HepG2 (cell line): Measurements from ENCODE around the gene C1orf198. TPM values are rescaled to one million over a fixed set of nuclear protein-coding genes. Genes with fewer than 3 reads are reported as not detected.

ENCODE experiments used
- ATAC-seq: fragments of 200-7000 bp; cut with Tn5 transposase; 3 replicates; pipeline ENCODE4 v1.9.1; 2020; ENCODE audit warnings: mild to moderate bottlenecking, moderate library complexity
- BruUV-seq: library from RNA; stranded (reverse); fragments of 400-500 nt; replicated peaks from 2 replicates; lab custom pipeline; 2021; lab: Mats Ljungman, UMichigan
- CTCF ChIA-PET: fragments of 300-600 bp; formaldehyde crosslinking; extraction: SDS; loops from one replicate; lab custom pipeline; 2021; ENCODE audit warnings: low total read pairs, inconsistent platforms, low intra/inter-chr PET ratio; lab: Yijun Ruan, JAX
- POLR2A ChIA-PET: fragments of 350-600 bp; sonication (Branson Sonifier 250); formaldehyde crosslinking; loops from one replicate; lab custom pipeline; 2020; ENCODE audit warnings: antibody characterized with exemption, inconsistent platforms; lab: Yijun Ruan, JAX
- DNase-seq: peaks from one replicate; pipeline ENCODE4 v3.0.0-alpha.2; 2015; ENCODE audit warnings: low spot score
- FAIRE-seq: peaks from 3 replicates; lab custom pipeline; 2011; peaks lifted over from hg19 to GRCh38; lab: Jason Lieb, UNC
- H2AFZ ChIP-seq: one replicate; pipeline ENCODE4 v1.6.1; 2011; ENCODE audit warnings: low read length, inconsistent platforms
- H3K27ac ChIP-seq: fragments of 300-600 bp; 3 replicates; pipeline ENCODE4 v1.8.0; 2011; ENCODE audit warnings: mixed run types, mild to moderate bottlenecking, mixed read lengths, low read length, inconsistent platforms; ENCODE audit not compliant: insufficient read depth; ENCODE audit errors: extremely low read length
- H3K27me3 ChIP-seq, 2 experiments: fragments of 200-600 bp in 1 of 2; 2 replicates in 1 of 2; 3 replicates in 1 of 2; pipeline versions ENCODE4 v1.6.0 to v1.8.0; 2011; ENCODE audit warnings: low read length in 2 of 2, mild to moderate bottlenecking in 2 of 2, moderate library complexity in 2 of 2, inconsistent platforms in 1 of 2; ENCODE audit not compliant: insufficient read depth in 2 of 2, control insufficient read depth in 1 of 2
- H3K36me3 ChIP-seq, 2 experiments: fragments of 200-600 bp in 1 of 2; replicated peaks in 1 of 2; 2 replicates in 1 of 2; 3 replicates in 1 of 2; pipeline versions ENCODE4 v1.5.1 to v1.8.0; 2011; ENCODE audit warnings: low read length in 2 of 2, inconsistent platforms in 1 of 2; ENCODE audit not compliant: insufficient read depth in 2 of 2, control insufficient read depth in 1 of 2
- H3K4me1 ChIP-seq: 2 replicates; pipeline ENCODE4 v1.5.1; 2012; ENCODE audit warnings: low read length, inconsistent platforms; ENCODE audit not compliant: insufficient read depth
- H3K4me2 ChIP-seq: 2 replicates; pipeline ENCODE4 v1.6.0; 2011; ENCODE audit warnings: low read depth, low read length, inconsistent platforms
- H3K4me3 ChIP-seq, 3 experiments: fragments of 200-600 bp in 1 of 3; sonication (generic), shearing (Covaris generic) in 1 of 3; replicated peaks in 1 of 3; 2 replicates each; pipeline ENCODE4 v1.5.1; 2011 to 2016; ENCODE audit warnings: low read length in 3 of 3, inconsistent platforms in 2 of 3, low read depth in 2 of 3, mild to moderate bottlenecking in 2 of 3, control low read depth in 1 of 3, mixed read lengths in 1 of 3; ENCODE audit not compliant: insufficient read depth in 1 of 3
- H3K79me2 ChIP-seq: one replicate; pipeline ENCODE4 v1.6.1; 2011; ENCODE audit warnings: low read length, inconsistent platforms; ENCODE audit not compliant: insufficient read depth
- H3K9ac ChIP-seq: 2 replicates; pipeline ENCODE4 v1.6.0; 2011; ENCODE audit warnings: mild to moderate bottlenecking, low read depth, low read length, inconsistent platforms; ENCODE audit not compliant: insufficient read depth
- H3K9me3 ChIP-seq: 2 replicates; pipeline ENCODE4 v1.5.1; 2012; ENCODE audit warnings: mild to moderate bottlenecking, low read length
- H4K20me1 ChIP-seq: 2 replicates; pipeline ENCODE4 v1.6.0; 2011; ENCODE audit warnings: inconsistent platforms, mild to moderate bottlenecking, low read length, moderate library complexity; ENCODE audit not compliant: insufficient read depth
- ATRX ChIP-seq: sonication (generic); formaldehyde crosslinking; IDR thresholded peaks from 2 replicates; pipeline ENCODE4 v1.4.0; 2020; ENCODE audit warnings: missing genetic modification reagents, borderline replicate concordance
- CHD2 ChIP-seq: IDR thresholded peaks from 2 replicates; pipeline ENCODE4 v1.6.1; 2011; ENCODE audit warnings: low read depth, low read length, improper control_type of control experiment
- DNMT1 ChIP-seq: sonication (generic); formaldehyde crosslinking; IDR thresholded peaks from 2 replicates; pipeline ENCODE4 v1.5.1; 2020; ENCODE audit warnings: mild to moderate bottlenecking, missing genetic modification reagents
- FOXK2 ChIP-seq: fragments of 450-650 bp; IDR thresholded peaks from 2 replicates; pipeline ENCODE4 v1.6.1; 2016
- GATAD1 ChIP-seq: IDR thresholded peaks from 2 replicates; pipeline ENCODE4 v1.6.1; 2016; ENCODE audit warnings: missing genetic modification reagents, missing compliant biosample characterization
- IRF1 ChIP-seq: sonication (generic); formaldehyde crosslinking; IDR thresholded peaks from 2 replicates; pipeline ENCODE4 v1.4.0; 2020; ENCODE audit warnings: low read depth, mild to moderate bottlenecking, missing genetic modification reagents
- KLF11 ChIP-seq: IDR thresholded peaks from 2 replicates; pipeline ENCODE4 v1.6.1; 2016; ENCODE audit warnings: missing compliant biosample characterization
- MTERF4 ChIP-seq: sonication (generic); formaldehyde crosslinking; IDR thresholded peaks from 2 replicates; pipeline ENCODE4 v1.8.0; 2023; ENCODE audit warnings: mild to moderate bottlenecking, missing genetic modification reagents
- NFKB2 ChIP-seq: sonication (generic); formaldehyde crosslinking; IDR thresholded peaks from 2 replicates; pipeline ENCODE4 v1.4.0; 2020; ENCODE audit warnings: missing genetic modification reagents, borderline replicate concordance
- RXRA ChIP-seq: sonication (generic); formaldehyde crosslinking; IDR thresholded peaks from 2 replicates; pipeline ENCODE4 v1.5.1; 2020; ENCODE audit warnings: missing genetic modification reagents
- SATB2 ChIP-seq: sonication (generic); formaldehyde crosslinking; IDR thresholded peaks from 2 replicates; pipeline ENCODE4 v1.5.0; 2020; ENCODE audit warnings: missing genetic modification reagents
- SIN3A ChIP-seq: IDR thresholded peaks from 2 replicates; pipeline ENCODE4 v1.6.1; 2011; ENCODE audit warnings: low read depth, mild to moderate bottlenecking, control low read depth, low read length, borderline replicate concordance
- SMARCE1 ChIP-seq: fragments of 450-650 bp; IDR thresholded peaks from 2 replicates; pipeline ENCODE4 v1.6.1; 2017; ENCODE audit warnings: borderline replicate concordance
- ZBTB33 ChIP-seq: sonication (generic); formaldehyde crosslinking; IDR thresholded peaks from 2 replicates; pipeline ENCODE4 v1.4.0; 2020; ENCODE audit warnings: missing genetic modification reagents
- ZFP36L2 ChIP-seq: sonication (generic); formaldehyde crosslinking; IDR thresholded peaks from 2 replicates; pipeline ENCODE4 v1.4.0; 2020; ENCODE audit warnings: missing genetic modification reagents
- WGBS: methylation state at CpG from one replicate; pipeline ENCODE4 v1.1.6; 2017; ENCODE audit warnings: low lambda C conversion rate; 5-methylcytosine and 5-hydroxymethylcytosine counted together
- in situ Hi-C: cut with HindIII; loops from 2 replicates; pipeline ENCODE4 v1.10.0; 2017; ENCODE audit warnings: low pct_unique_long_range_greater_than_20kb; ENCODE audit not compliant: extremely low pct_ligation_motif_present
- intact Hi-C: fragments of 100-400 bp; cut with micrococcal nuclease; formaldehyde crosslinking; loops from one replicate; pipeline ENCODE4 v1.10.0; 2022; ENCODE audit not compliant: unreplicated experiment
- polyA plus RNA-seq, 8 experiments: library from polyadenylated mRNA; depleted of rRNA in 3 of 8; stranded (reverse) in 7 of 8; unstranded in 1 of 8; fragments of >200 nt; fragmentation: Illumina TruSeq in 4 of 8; extraction: Trizol in 4 of 8; gene quantifications; 2 replicates each; pipeline versions ENCODE4 v1.2.1 to v1.2.3, GENCODE V29; 2011 to 2016; ENCODE audit warnings: low read depth in 4 of 8, missing spikeins in 1 of 8, mixed read lengths in 1 of 8; ENCODE audit not compliant: insufficient read depth in 1 of 8
- total RNA-seq, 5 experiments: library from RNA; depleted of rRNA; stranded (reverse); fragments of >200 nt; fragmentation: Illumina TruSeq; extraction: Trizol; gene quantifications; 2 replicates each; pipeline ENCODE4 v1.2.3, GENCODE V29; 2016; ENCODE audit warnings: low read depth in 1 of 5

C1orf198 gene
- total and polyA plus RNA-seq, 2 of the 13 experiments (the other 11 are each of a cell fraction or from before 2014, with no cell fraction given): 12.7 to 13.4 TPM

GRCh38 chr1:230798491-230798890 is 69.8 kb downstream of the C1orf198 start:
- Histone ChIP-seq H3K4me3 (no peak overlapping the region), H3K4me1 (peaks cover 22% of the 10 kb centered on the region), H3K9ac (no peak overlapping the region)
- in situ Hi-C loops: loop anchor here (25.0 kb wide), 1 partner anchor 414 kb away; no protein-coding TSS in a partner anchor
- TF ChIP-seq DNMT1 (CRISPR knock-in tag) (no peak), CHD2 (no peak), FOXK2 (no peak), ATRX (CRISPR knock-in tag) (no peak), MTERF4 (CRISPR knock-in tag) (no peak), NFKB2 (CRISPR knock-in tag) (no peak), RXRA (no peak), SIN3A (no peak), KLF11 (no peak), SATB2 (no peak), SMARCE1 (no peak), ZFP36L2 (CRISPR knock-in tag) (no peak), GATAD1 (CRISPR knock-in tag) (no peak), IRF1 (CRISPR knock-in tag) (no peak), ZBTB33 (CRISPR knock-in tag) (no peak)
- TF ChIP-seq, all 625 proteins: peak for 0
- no peak for DNase-seq
- no peak overlapping the region for H3K27ac ChIP-seq
- BruUV-seq: no TSS peak
- FAIRE-seq: no peak
- no peak overlapping the region for H3K4me2 ChIP-seq
- ChIA-PET CTCF (interaction anchor here (1.6 to 2.4 kb wide), 5 partner anchors 119 to 413 kb away, joined by 6 to 14 read pairs (median 10); partner anchors contain the start of genes ARV1 and TTC13), POLR2A (no interaction called here)
- H4K20me1 ChIP-seq: no peaks in the 10 kb centered on the region
- H2AFZ ChIP-seq: no peak overlapping the region
- H3K27me3 ChIP-seq: peaks cover 0 to 10% of the 10 kb centered on the region in 2 experiments; a peak in 1 of 5 replicates
- intact Hi-C loops: loop anchor here (1.0 to 5.0 kb wide), 4 partner anchors 119 to 413 kb away; partner anchors contain the start of gene ARV1
- H3K9me3 ChIP-seq: no peaks in the 10 kb centered on the region
- WGBS: 41% methylated on average over 4 of the region's 5 CpGs
- no peak for ATAC-seq
- H3K36me3 ChIP-seq: no peaks in the 10 kb centered on the region
- H3K79me2 ChIP-seq: no peaks in the 10 kb centered on the region
